Panc1 (cell line): ENCODE measurements around the gene DIAPH1. TPM values are rescaled to one million over a fixed set of nuclear protein-coding genes. Genes with fewer than 3 reads are reported as not detected.

Source experiments
- ATAC-seq: fragments of 200-7000 bp; cut with Tn5 transposase; 2 replicates; pipeline ENCODE4 v1.9.1; 2020; ENCODE audit warnings: mild to moderate bottlenecking, moderate library complexity
- BruUV-seq: library from RNA; stranded (reverse); fragments of 400-500 nt; replicated peaks from 2 replicates; lab custom pipeline; 2021; lab: Mats Ljungman, UMichigan
- CTCF ChIA-PET: fragments of 300-600 bp; sonication (Branson Sonifier 250); formaldehyde crosslinking; loops from one replicate; lab custom pipeline; 2022; ENCODE audit warnings: antibody characterized with exemption; lab: Charles Lee
- POLR2A ChIA-PET: fragments of 300-600 bp; sonication (Branson Sonifier 250); formaldehyde crosslinking; loops from one replicate; lab custom pipeline; 2022; ENCODE audit warnings: antibody characterized with exemption; lab: Charles Lee
- DNase-seq: peaks from one replicate; pipeline ENCODE4 v3.0.0-alpha.2; 2010; ENCODE audit warnings: low read depth, low spot score
- H3K27ac ChIP-seq: 2 replicates; pipeline ENCODE4 v1.5.1; 2011; ENCODE audit warnings: mild to moderate bottlenecking, low read length, inconsistent platforms
- H3K27me3 ChIP-seq: fragments of 200-500 bp; sonication (Bioruptor generic); 2 replicates; pipeline ENCODE4 v1.6.0; 2014; ENCODE audit warnings: low read length, inconsistent platforms; ENCODE audit not compliant: control insufficient read depth, insufficient read depth
- H3K36me3 ChIP-seq: fragments of 200-500 bp; sonication (Bioruptor generic); 2 replicates; pipeline ENCODE4 v1.5.1; 2014; ENCODE audit warnings: inconsistent platforms, mild to moderate bottlenecking, low read length, moderate library complexity; ENCODE audit not compliant: control insufficient read depth, insufficient read depth
- H3K4me1 ChIP-seq: 2 replicates; pipeline ENCODE4 v1.5.1; 2011; ENCODE audit warnings: inconsistent platforms, mild to moderate bottlenecking, low read length, moderate library complexity; ENCODE audit not compliant: control insufficient read depth, insufficient read depth
- H3K4me3 ChIP-seq, 2 experiments: 2 replicates each; pipeline ENCODE4 v1.5.1; 2011 to 2012; ENCODE audit warnings: low read depth in 2 of 2, low read length in 2 of 2, mild to moderate bottlenecking in 2 of 2, inconsistent platforms in 1 of 2, moderate library complexity in 1 of 2
- H3K9me3 ChIP-seq: fragments of 200-500 bp; sonication (Bioruptor generic); 2 replicates; pipeline ENCODE4 v1.5.1; 2014; ENCODE audit warnings: low read depth, mild to moderate bottlenecking, inconsistent platforms, low read length, moderate library complexity; ENCODE audit not compliant: control insufficient read depth, insufficient read depth
- POLR2AphosphoS5 ChIP-seq: IDR thresholded peaks from 2 replicates; pipeline ENCODE4 v1.6.1; 2012; ENCODE audit warnings: mild to moderate bottlenecking, low read depth, low read length, moderate library complexity
- SIN3A ChIP-seq: IDR thresholded peaks from 2 replicates; pipeline ENCODE4 v1.6.1; 2012; ENCODE audit warnings: low read depth, mild to moderate bottlenecking, low read length, moderate library complexity, borderline replicate concordance; ENCODE audit not compliant: insufficient read depth
- TCF7L2 ChIP-seq: IDR thresholded peaks from 2 replicates; pipeline ENCODE4 v1.6.1; 2011; ENCODE audit warnings: mild to moderate bottlenecking, low read depth, low read length, inconsistent platforms
- in situ Hi-C: cut with HindIII; loops from 2 replicates; pipeline ENCODE4 v1.10.0; 2016; ENCODE audit warnings: low sequenced_read_pairs, low pct_unique_long_range_greater_than_20kb
- intact Hi-C: fragments of 100-400 bp; cut with micrococcal nuclease; formaldehyde crosslinking; loops from one replicate; pipeline ENCODE4 v1.10.0; 2022; ENCODE audit not compliant: unreplicated experiment
- total RNA-seq: library from RNA; stranded (reverse); gene quantifications from one replicate; pipeline ENCODE4 v1.2.1, GENCODE V29; 2021; ENCODE audit not compliant: unreplicated experiment
- TF ChIP-seq, protein P1 (sequence below), 2 experiments: IDR thresholded peaks; 2 replicates each; pipeline ENCODE4 v1.6.1; 2011 to 2012; ENCODE audit warnings: low read depth in 2 of 2, control low read depth in 1 of 2, low read length in 1 of 2, mild to moderate bottlenecking in 1 of 2, moderate library complexity in 1 of 2; ENCODE audit not compliant: insufficient read depth in 1 of 2
- TF ChIP-seq, protein P2 (sequence below): fragments of 450-650 bp; IDR thresholded peaks from 2 replicates; pipeline ENCODE4 v1.5.1; 2017; ENCODE audit warnings: mild to moderate bottlenecking

The DIAPH1 gene
- total RNA-seq, 1 experiment from 2014 or later, result 155 TPM

DNA sequence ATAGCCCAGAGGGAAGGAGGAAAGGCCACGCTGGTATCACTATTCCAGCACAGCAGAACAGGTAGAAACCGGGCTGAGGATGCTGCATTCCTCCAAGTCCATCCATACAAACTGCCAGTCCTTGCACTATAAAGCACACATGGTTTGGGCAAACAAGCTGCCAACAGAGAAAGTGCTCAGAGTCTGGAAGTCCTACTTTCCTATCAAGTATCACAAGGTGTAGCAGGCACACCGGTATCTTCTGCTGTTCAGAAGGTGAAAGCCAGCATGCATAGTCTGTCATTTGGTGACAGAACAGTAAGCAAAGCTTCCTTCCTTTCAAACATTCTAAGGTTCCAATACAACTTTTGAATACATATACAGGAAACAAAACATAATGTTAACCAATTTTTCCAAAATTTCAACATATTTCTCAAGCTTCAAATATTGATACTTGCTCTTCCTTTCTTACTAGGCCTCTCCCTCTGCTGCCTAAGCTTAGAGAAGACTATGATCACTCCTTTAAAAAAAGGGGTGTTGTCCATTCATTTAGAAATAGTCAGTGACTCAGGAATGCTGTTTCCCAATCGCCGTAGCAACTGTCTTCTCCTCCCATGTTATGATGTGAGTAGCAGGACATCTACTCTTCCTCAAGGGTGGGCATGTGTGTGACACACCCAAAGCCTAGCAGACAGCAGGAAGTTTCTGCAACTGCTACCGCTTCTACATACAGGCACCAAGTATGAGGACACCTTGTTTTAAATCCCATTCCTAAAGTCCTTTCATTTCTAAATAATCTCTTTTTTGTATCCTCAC, 14.7 kb downstream of the DIAPH1 start:
- no peaks in the 10 kb centered on the region for H3K27me3 ChIP-seq
- intact Hi-C loops (no loop called here), in situ Hi-C loops (no loop called here)
- ChIA-PET POLR2A (no interaction called here), CTCF (interaction anchor here (0.7 kb wide), 1 partner anchor 12 kb away, joined by 3 read pairs; no protein-coding TSS in a partner anchor)
- DNase-seq (peak; percentile 50), ATAC-seq (peak; percentile 55; the same call in 1 of the 2 replicates)
- H3K4me1 ChIP-seq, result peaks cover 20% of the 10 kb centered on the region
- no peaks in the 10 kb centered on the region for H3K36me3 ChIP-seq
- BruUV-seq, result no TSS peak
- no peaks in the 10 kb centered on the region for H3K9me3 ChIP-seq
- no peak overlapping the region for H3K4me3 ChIP-seq
- TF ChIP-seq, protein P1, sequence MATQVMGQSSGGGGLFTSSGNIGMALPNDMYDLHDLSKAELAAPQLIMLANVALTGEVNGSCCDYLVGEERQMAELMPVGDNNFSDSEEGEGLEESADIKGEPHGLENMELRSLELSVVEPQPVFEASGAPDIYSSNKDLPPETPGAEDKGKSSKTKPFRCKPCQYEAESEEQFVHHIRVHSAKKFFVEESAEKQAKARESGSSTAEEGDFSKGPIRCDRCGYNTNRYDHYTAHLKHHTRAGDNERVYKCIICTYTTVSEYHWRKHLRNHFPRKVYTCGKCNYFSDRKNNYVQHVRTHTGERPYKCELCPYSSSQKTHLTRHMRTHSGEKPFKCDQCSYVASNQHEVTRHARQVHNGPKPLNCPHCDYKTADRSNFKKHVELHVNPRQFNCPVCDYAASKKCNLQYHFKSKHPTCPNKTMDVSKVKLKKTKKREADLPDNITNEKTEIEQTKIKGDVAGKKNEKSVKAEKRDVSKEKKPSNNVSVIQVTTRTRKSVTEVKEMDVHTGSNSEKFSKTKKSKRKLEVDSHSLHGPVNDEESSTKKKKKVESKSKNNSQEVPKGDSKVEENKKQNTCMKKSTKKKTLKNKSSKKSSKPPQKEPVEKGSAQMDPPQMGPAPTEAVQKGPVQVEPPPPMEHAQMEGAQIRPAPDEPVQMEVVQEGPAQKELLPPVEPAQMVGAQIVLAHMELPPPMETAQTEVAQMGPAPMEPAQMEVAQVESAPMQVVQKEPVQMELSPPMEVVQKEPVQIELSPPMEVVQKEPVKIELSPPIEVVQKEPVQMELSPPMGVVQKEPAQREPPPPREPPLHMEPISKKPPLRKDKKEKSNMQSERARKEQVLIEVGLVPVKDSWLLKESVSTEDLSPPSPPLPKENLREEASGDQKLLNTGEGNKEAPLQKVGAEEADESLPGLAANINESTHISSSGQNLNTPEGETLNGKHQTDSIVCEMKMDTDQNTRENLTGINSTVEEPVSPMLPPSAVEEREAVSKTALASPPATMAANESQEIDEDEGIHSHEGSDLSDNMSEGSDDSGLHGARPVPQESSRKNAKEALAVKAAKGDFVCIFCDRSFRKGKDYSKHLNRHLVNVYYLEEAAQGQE (IDR thresholded peaks at IDR 0.05; ENCODE audit: insufficient read depth in 1 of 2, low read depth in 2 of 2, low read length in 1 of 2), result no peak
- TF ChIP-seq TCF7L2 (no peak), POLR2AphosphoS5 (no peak)
- TF ChIP-seq, protein P2, sequence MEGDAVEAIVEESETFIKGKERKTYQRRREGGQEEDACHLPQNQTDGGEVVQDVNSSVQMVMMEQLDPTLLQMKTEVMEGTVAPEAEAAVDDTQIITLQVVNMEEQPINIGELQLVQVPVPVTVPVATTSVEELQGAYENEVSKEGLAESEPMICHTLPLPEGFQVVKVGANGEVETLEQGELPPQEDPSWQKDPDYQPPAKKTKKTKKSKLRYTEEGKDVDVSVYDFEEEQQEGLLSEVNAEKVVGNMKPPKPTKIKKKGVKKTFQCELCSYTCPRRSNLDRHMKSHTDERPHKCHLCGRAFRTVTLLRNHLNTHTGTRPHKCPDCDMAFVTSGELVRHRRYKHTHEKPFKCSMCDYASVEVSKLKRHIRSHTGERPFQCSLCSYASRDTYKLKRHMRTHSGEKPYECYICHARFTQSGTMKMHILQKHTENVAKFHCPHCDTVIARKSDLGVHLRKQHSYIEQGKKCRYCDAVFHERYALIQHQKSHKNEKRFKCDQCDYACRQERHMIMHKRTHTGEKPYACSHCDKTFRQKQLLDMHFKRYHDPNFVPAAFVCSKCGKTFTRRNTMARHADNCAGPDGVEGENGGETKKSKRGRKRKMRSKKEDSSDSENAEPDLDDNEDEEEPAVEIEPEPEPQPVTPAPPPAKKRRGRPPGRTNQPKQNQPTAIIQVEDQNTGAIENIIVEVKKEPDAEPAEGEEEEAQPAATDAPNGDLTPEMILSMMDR, result no peak
- H3K27ac ChIP-seq, result 0 out of 2 replicates have a peak overlapping the region, but pooled peaks have one; percentile 19

DNA sequence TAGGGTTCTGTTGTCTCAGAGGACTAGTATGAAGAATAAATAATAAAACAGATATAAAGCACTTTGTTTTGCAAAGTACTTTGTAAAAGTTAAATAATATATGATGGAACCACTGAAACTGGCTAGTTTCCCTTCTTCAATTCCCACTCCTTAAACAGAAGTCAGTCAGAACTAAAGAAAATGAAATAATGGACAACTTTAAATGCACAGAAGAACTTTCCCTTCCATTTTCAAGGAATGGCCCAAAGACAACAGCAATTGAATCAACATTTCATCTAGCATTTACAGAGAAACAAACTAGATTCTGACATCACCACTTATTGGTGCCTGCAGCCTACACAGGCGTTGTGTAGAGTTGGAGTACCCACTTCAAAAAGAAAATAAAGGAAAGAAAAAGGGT, 16.2 kb downstream of the DIAPH1 start:
- POLR2A ChIA-PET, result interaction anchor here (0.6 kb wide), 1 partner anchor 40 kb away, joined by 4 read pairs; no protein-coding TSS in a partner anchor
- DNase-seq (no peak), ATAC-seq (no peak)
- TF ChIP-seq, protein P1 (IDR thresholded peaks at IDR 0.05; ENCODE audit: insufficient read depth in 1 of 2, low read depth in 2 of 2, low read length in 1 of 2), result no peak
- TF ChIP-seq POLR2AphosphoS5, result no peak
- TF ChIP-seq, protein P2, result no peak
- no peak for TF ChIP-seq TCF7L2
- TF ChIP-seq SIN3A, result no peak
- CTCF ChIA-PET, result no interaction called here
- no peaks in the 10 kb centered on the region for H3K27me3 ChIP-seq
- intact Hi-C loops (no loop called here), in situ Hi-C loops (no loop called here)
- H3K27ac ChIP-seq, result no peak overlapping the region
- no peak overlapping the region for H3K4me3 ChIP-seq
- no TSS peak for BruUV-seq
- H3K36me3 ChIP-seq, result no peaks in the 10 kb centered on the region
- peaks cover 23% of the 10 kb centered on the region for H3K4me1 ChIP-seq
- no peaks in the 10 kb centered on the region for H3K9me3 ChIP-seq
